ENCODE measurements around the gene PPDPF. TPM values are rescaled to one million over a fixed set of nuclear protein-coding genes. Genes with fewer than 3 reads are reported as not detected.

PPDPF gene
- total and polyA plus RNA-seq, 2 of the 8 experiments (the other 6 are each of a cell fraction or from before 2014, with no cell fraction given), result 30.5 to 138 TPM

- TF ChIP-seq, protein P1, sequence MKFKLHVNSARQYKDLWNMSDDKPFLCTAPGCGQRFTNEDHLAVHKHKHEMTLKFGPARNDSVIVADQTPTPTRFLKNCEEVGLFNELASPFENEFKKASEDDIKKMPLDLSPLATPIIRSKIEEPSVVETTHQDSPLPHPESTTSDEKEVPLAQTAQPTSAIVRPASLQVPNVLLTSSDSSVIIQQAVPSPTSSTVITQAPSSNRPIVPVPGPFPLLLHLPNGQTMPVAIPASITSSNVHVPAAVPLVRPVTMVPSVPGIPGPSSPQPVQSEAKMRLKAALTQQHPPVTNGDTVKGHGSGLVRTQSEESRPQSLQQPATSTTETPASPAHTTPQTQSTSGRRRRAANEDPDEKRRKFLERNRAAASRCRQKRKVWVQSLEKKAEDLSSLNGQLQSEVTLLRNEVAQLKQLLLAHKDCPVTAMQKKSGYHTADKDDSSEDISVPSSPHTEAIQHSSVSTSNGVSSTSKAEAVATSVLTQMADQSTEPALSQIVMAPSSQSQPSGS (IDR thresholded peaks at IDR 0.05; ENCODE audit: low read length), result no peak
- TF ChIP-seq SP1 (IDR thresholded peaks at IDR 0.05; ENCODE audit: low read depth, low read length), result no peak
- no peak for TF ChIP-seq PHF8 (conservative IDR thresholded peaks at IDR 0.05; ENCODE audit: low read depth, low read length)
- TF ChIP-seq, protein P2, sequence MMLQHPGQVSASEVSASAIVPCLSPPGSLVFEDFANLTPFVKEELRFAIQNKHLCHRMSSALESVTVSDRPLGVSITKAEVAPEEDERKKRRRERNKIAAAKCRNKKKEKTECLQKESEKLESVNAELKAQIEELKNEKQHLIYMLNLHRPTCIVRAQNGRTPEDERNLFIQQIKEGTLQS (IDR thresholded peaks at IDR 0.05; ENCODE audit: insufficient read depth, low read depth, low read length), result no peak
Measured at GRCh38 chr20:63566395-63567135, 46.0 kb downstream of the PPDPF start (continued).

All from H1 (cell line).